ENCODE results near the gene MACC1. TPM values are rescaled to one million over a fixed set of nuclear protein-coding genes. Genes with fewer than 3 reads are reported as not detected.

Gene MACC1
- total and polyA plus RNA-seq, 2 donors (not counting 1 experiment from before 2014, with no cell fraction given): 0.92 to 6.2 TPM

DNA sequence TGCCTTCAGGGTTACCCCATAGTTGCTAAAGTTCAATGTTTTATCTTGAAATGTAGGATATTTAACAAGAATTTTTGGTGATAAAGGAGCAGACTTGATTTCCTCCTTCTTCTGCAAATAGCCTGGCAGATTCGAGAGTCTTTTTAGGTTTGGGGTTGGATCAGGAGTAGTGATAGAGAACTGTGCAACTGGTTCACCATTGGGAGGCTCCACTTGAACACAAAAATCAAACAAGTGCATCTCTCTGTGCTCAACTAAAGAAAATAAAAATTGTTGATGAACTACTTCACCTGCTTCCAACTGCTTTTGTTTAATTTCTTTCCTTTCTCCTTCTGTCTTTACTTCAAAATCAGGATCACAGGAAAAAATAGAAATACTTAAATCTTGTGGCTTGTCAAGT is 58.5 kb downstream of the MACC1 start:
- Mint-ChIP-seq H3K4me3 (no peak overlapping the region), H3K27ac (no peak overlapping the region), H3K9me3 (ENCODE audit: insufficient read depth) (no peaks in the 10 kb centered on the region), H3K4me1 (peaks cover 5% of the 10 kb centered on the region), H3K27me3 (no peaks in the 10 kb centered on the region)
- intact Hi-C loops (cut with micrococcal nuclease): loop anchor here (1.0 to 2.0 kb wide), 2 partner anchors 153 to 440 kb away; no protein-coding TSS in a partner anchor
- WGBS (ENCODE audit: insufficient coverage): no CpG with 5 or more reads among the region's 1 CpG
- Histone ChIP-seq H3K9ac (ENCODE audit: low read length) (no peak overlapping the region), H4K20me1 (ENCODE audit: control insufficient read depth, insufficient read depth, low read length, poor library complexity, severe bottlenecking) (no peaks in the 10 kb centered on the region), H3K4me2 (replicated peaks; ENCODE audit: low read depth, low read length, poor library complexity, severe bottlenecking) (no peak overlapping the region), H3K4me1 (ENCODE audit: control insufficient read depth in 2 of 2, insufficient read depth in 2 of 2, low read length in 2 of 2) (no peaks in the 10 kb centered on the region), H3K4me3 (ENCODE audit: control extremely low read depth in 1 of 5, extremely low read depth in 1 of 5, insufficient read depth in 1 of 5, low read depth in 2 of 5, low read length in 4 of 5) (no peak overlapping the region), H3K36me3 (replicated peaks in 1 of 2; ENCODE audit: control extremely low read depth in 1 of 2, control insufficient read depth in 1 of 2, extremely low read depth in 1 of 2, insufficient read depth in 2 of 2, low read length in 1 of 2) (peaks cover 2 to 4% of the 10 kb centered on the region in 2 experiments), H3K9me3 (ENCODE audit: control extremely low read depth in 1 of 3, control insufficient read depth in 2 of 3, insufficient read depth in 1 of 3, low read length in 2 of 3) (no peaks in the 10 kb centered on the region), H2AFZ (ENCODE audit: insufficient read depth, low read depth, low read length, poor library complexity, severe bottlenecking) (no peak overlapping the region), H3K27ac (ENCODE audit: low read length in 2 of 2) (no peak overlapping the region), H3K27me3 (replicated peaks in 1 of 4; ENCODE audit: control extremely low read depth in 1 of 4, control insufficient read depth in 3 of 4, insufficient read depth in 4 of 4, low read length in 3 of 4) (no peaks in the 10 kb centered on the region), H3K79me2 (ENCODE audit: control insufficient read depth, insufficient read depth, low read length) (no peaks in the 10 kb centered on the region)
- DNase-seq (peak; percentile 42), ATAC-seq (ENCODE audit: low read depth) (peak; percentile 28)
- ChIA-PET CTCF (interaction anchor here (0.6 to 5.2 kb wide), 20 partner anchors 9 to 450 kb away, joined by 3 to 76 read pairs (median 4); partner anchors contain the start of genes ITGB8 and POLR1F), POLR2A (no interaction called here)
- TF ChIP-seq EZH2 (IDR thresholded peaks at IDR 0.05; ENCODE audit: borderline replicate concordance, insufficient read depth, low read depth, low read length, poor library complexity, severe bottlenecking): no peak
- TF ChIP-seq, protein P1, sequence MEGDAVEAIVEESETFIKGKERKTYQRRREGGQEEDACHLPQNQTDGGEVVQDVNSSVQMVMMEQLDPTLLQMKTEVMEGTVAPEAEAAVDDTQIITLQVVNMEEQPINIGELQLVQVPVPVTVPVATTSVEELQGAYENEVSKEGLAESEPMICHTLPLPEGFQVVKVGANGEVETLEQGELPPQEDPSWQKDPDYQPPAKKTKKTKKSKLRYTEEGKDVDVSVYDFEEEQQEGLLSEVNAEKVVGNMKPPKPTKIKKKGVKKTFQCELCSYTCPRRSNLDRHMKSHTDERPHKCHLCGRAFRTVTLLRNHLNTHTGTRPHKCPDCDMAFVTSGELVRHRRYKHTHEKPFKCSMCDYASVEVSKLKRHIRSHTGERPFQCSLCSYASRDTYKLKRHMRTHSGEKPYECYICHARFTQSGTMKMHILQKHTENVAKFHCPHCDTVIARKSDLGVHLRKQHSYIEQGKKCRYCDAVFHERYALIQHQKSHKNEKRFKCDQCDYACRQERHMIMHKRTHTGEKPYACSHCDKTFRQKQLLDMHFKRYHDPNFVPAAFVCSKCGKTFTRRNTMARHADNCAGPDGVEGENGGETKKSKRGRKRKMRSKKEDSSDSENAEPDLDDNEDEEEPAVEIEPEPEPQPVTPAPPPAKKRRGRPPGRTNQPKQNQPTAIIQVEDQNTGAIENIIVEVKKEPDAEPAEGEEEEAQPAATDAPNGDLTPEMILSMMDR (IDR thresholded peaks at IDR 0.05): peak; percentile 29

DNA sequence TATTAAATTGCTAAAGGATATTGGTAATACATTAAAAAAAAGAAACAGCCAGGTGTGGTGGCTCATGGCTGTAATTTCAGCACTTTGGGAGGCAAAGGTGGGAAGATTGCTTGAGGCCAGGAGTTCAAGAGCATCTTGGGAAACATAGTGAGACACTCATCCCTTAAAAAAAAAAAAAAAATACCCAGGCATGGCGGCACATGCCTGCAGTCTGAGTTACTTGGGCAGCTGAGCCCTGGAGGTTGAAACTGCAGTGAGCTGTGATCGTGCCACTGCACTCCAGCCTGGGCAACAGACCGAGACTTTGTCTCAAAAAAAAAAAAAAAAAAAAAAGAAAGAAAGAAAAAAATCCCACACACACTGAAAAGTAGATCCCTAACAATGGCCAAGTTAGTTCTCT is 59.7 kb downstream of the MACC1 start:
- H3K9ac ChIP-seq (ENCODE audit: low read length): no peak overlapping the region
- no peak overlapping the region for H3K4me3 ChIP-seq (ENCODE audit: control extremely low read depth in 1 of 5, extremely low read depth in 1 of 5, insufficient read depth in 1 of 5, low read depth in 2 of 5, low read length in 4 of 5)
- H3K9me3 ChIP-seq (ENCODE audit: control extremely low read depth in 1 of 3, control insufficient read depth in 2 of 3, insufficient read depth in 1 of 3, low read length in 2 of 3): no peaks in the 10 kb centered on the region
- TF ChIP-seq EZH2 (IDR thresholded peaks at IDR 0.05; ENCODE audit: borderline replicate concordance, insufficient read depth, low read depth, low read length, poor library complexity, severe bottlenecking): no peak
- TF ChIP-seq, protein P1 (IDR thresholded peaks at IDR 0.05): no peak
- H3K27me3 ChIP-seq (replicated peaks in 1 of 4; ENCODE audit: control extremely low read depth in 1 of 4, control insufficient read depth in 3 of 4, insufficient read depth in 4 of 4, low read length in 3 of 4): no peaks in the 10 kb centered on the region
- no peak overlapping the region for H3K4me3 Mint-ChIP-seq
- H3K27ac ChIP-seq (ENCODE audit: low read length in 2 of 2): no peak overlapping the region
- no CpG with 5 or more reads among the region's 3 CpGs for WGBS (ENCODE audit: insufficient coverage)
- DNase-seq (no peak), ATAC-seq (ENCODE audit: low read depth) (no peak)
- H3K4me1 ChIP-seq (ENCODE audit: control insufficient read depth in 2 of 2, insufficient read depth in 2 of 2, low read length in 2 of 2): peaks cover 0 to 1% of the 10 kb centered on the region in 2 donors
- no peaks in the 10 kb centered on the region for H4K20me1 ChIP-seq (ENCODE audit: control insufficient read depth, insufficient read depth, low read length, poor library complexity, severe bottlenecking)
- intact Hi-C loops (cut with micrococcal nuclease): no loop called here
- no peak overlapping the region for H3K4me2 ChIP-seq (replicated peaks; ENCODE audit: low read depth, low read length, poor library complexity, severe bottlenecking)
- H3K79me2 ChIP-seq (ENCODE audit: control insufficient read depth, insufficient read depth, low read length): no peaks in the 10 kb centered on the region
- POLR2A ChIA-PET: interaction anchor here (0.7 kb wide), 1 partner anchor 63 kb away, joined by 8 read pairs; no protein-coding TSS in a partner anchor
- peaks cover 2 to 9% of the 10 kb centered on the region in 2 experiments for H3K36me3 ChIP-seq (replicated peaks in 1 of 2; ENCODE audit: control extremely low read depth in 1 of 2, control insufficient read depth in 1 of 2, extremely low read depth in 1 of 2, insufficient read depth in 2 of 2, low read length in 1 of 2)
- no peak overlapping the region for H2AFZ ChIP-seq (ENCODE audit: insufficient read depth, low read depth, low read length, poor library complexity, severe bottlenecking)
- peaks cover 13% of the 10 kb centered on the region for H3K4me1 Mint-ChIP-seq
- no peak overlapping the region for H3K27ac Mint-ChIP-seq
- no peaks in the 10 kb centered on the region for H3K27me3 Mint-ChIP-seq
- CTCF ChIA-PET: interaction anchor here (0.6 to 5.2 kb wide), 5 partner anchors 15 to 155 kb away, joined by 3 to 76 read pairs (median 5); no protein-coding TSS in a partner anchor
- H3K9me3 Mint-ChIP-seq (ENCODE audit: insufficient read depth): no peaks in the 10 kb centered on the region
